ENCODE data around the gene HPDL.

The HPDL gene

GRCh38 chr1:45300669-45300997 lies 26.1 kb upstream of the HPDL start:
- Histone ChIP-seq H2AFZ (ENCODE audit: low read depth, low read length) (no peak overlapping the region), H4K20me1 (ENCODE audit: insufficient read depth, low read length) (no peaks in the 10 kb centered on the region), H3K4me2 (ENCODE audit: low read length) (no peak overlapping the region), H3K27me3 (ENCODE audit: low read depth, low read length) (no peaks in the 10 kb centered on the region), H3K27ac (ENCODE audit: low read length) (no peak overlapping the region), H3K4me3 (ENCODE audit: low read length) (no peak overlapping the region), H3K36me3 (replicated peaks; ENCODE audit: low read depth, low read length) (no peaks in the 10 kb centered on the region), H3K9ac (ENCODE audit: low read length) (no peak overlapping the region), H3K4me1 (ENCODE audit: low read length) (peaks cover 16% of the 10 kb centered on the region), H3K79me2 (ENCODE audit: low read length) (peaks cover 6% of the 10 kb centered on the region; the same call in 1 of the 2 replicates), H3K9me3 (ENCODE audit: insufficient read depth, low read length) (no peaks in the 10 kb centered on the region)
- TF ChIP-seq CTCF (IDR thresholded peaks at IDR 0.05; ENCODE audit: low read depth, low read length) (no peak), EZH2phosphoT487 (IDR thresholded peaks at IDR 0.05; ENCODE audit: low read depth) (no peak)

GRCh38 chr1:45302505-45303150 lies 24.1 kb upstream of the HPDL start:
- Histone ChIP-seq H2AFZ (ENCODE audit: low read depth, low read length) (no peak overlapping the region), H3K36me3 (replicated peaks; ENCODE audit: low read depth, low read length) (no peaks in the 10 kb centered on the region), H3K9ac (ENCODE audit: low read length) (peak overlapping the region; percentile 79), H3K4me2 (ENCODE audit: low read length) (peak overlapping the region; percentile 64), H3K27ac (ENCODE audit: low read length) (no peak overlapping the region), H4K20me1 (ENCODE audit: insufficient read depth, low read length) (no peaks in the 10 kb centered on the region), H3K4me3 (ENCODE audit: low read length) (peak overlapping the region; percentile 93), H3K9me3 (ENCODE audit: insufficient read depth, low read length) (no peaks in the 10 kb centered on the region), H3K4me1 (ENCODE audit: low read length) (peaks cover 33% of the 10 kb centered on the region), H3K27me3 (ENCODE audit: low read depth, low read length) (no peaks in the 10 kb centered on the region), H3K79me2 (ENCODE audit: low read length) (peaks cover 6% of the 10 kb centered on the region; the same call in 1 of the 2 replicates)
- no peak for TF ChIP-seq CTCF (IDR thresholded peaks at IDR 0.05; ENCODE audit: low read depth, low read length)
- no peak for TF ChIP-seq EZH2phosphoT487 (IDR thresholded peaks at IDR 0.05; ENCODE audit: low read depth)

- Histone ChIP-seq H3K79me2 (ENCODE audit: low read length) (peaks cover 6% of the 10 kb centered on the region; the same call in 1 of the 2 replicates), H3K4me1 (ENCODE audit: low read length) (peaks cover 33% of the 10 kb centered on the region), H3K4me3 (ENCODE audit: low read length) (peak overlapping the region; percentile 93), H3K27me3 (ENCODE audit: low read depth, low read length) (no peaks in the 10 kb centered on the region), H3K4me2 (ENCODE audit: low read length) (peak overlapping the region; percentile 97), H3K36me3 (replicated peaks; ENCODE audit: low read depth, low read length) (no peaks in the 10 kb centered on the region), H3K9me3 (ENCODE audit: insufficient read depth, low read length) (no peaks in the 10 kb centered on the region), H2AFZ (ENCODE audit: low read depth, low read length) (peak overlapping the region; percentile 76), H4K20me1 (ENCODE audit: insufficient read depth, low read length) (no peaks in the 10 kb centered on the region), H3K27ac (ENCODE audit: low read length) (peak overlapping the region; percentile 86), H3K9ac (ENCODE audit: low read length) (peak overlapping the region; percentile 95)
- TF ChIP-seq CTCF (IDR thresholded peaks at IDR 0.05; ENCODE audit: low read depth, low read length), result peak; percentile 59
- TF ChIP-seq EZH2phosphoT487 (IDR thresholded peaks at IDR 0.05; ENCODE audit: low read depth), result no peak
Observed at GRCh38 chr1:45303520-45304310, 23.0 kb upstream of the HPDL start.

- Histone ChIP-seq H3K27ac (ENCODE audit: low read length) (peak overlapping the region; percentile 86), H2AFZ (ENCODE audit: low read depth, low read length) (no peak overlapping the region), H3K36me3 (replicated peaks; ENCODE audit: low read depth, low read length) (no peaks in the 10 kb centered on the region), H3K79me2 (ENCODE audit: low read length) (peaks cover 6% of the 10 kb centered on the region; the same call in 1 of the 2 replicates), H3K4me3 (ENCODE audit: low read length) (peak overlapping the region; percentile 85), H3K27me3 (ENCODE audit: low read depth, low read length) (no peaks in the 10 kb centered on the region), H3K4me1 (ENCODE audit: low read length) (peaks cover 33% of the 10 kb centered on the region), H3K9ac (ENCODE audit: low read length) (peak overlapping the region; percentile 95), H3K4me2 (ENCODE audit: low read length) (peak overlapping the region; percentile 97), H4K20me1 (ENCODE audit: insufficient read depth, low read length) (no peaks in the 10 kb centered on the region), H3K9me3 (ENCODE audit: insufficient read depth, low read length) (no peaks in the 10 kb centered on the region)
- TF ChIP-seq EZH2phosphoT487 (IDR thresholded peaks at IDR 0.05; ENCODE audit: low read depth) (no peak), CTCF (IDR thresholded peaks at IDR 0.05; ENCODE audit: low read depth, low read length) (no peak)
Observed at GRCh38 chr1:45304311-45305081, 22.2 kb upstream of the HPDL start.
